ENCODE measurements around the gene SMG9.

SMG9 gene

DNA sequence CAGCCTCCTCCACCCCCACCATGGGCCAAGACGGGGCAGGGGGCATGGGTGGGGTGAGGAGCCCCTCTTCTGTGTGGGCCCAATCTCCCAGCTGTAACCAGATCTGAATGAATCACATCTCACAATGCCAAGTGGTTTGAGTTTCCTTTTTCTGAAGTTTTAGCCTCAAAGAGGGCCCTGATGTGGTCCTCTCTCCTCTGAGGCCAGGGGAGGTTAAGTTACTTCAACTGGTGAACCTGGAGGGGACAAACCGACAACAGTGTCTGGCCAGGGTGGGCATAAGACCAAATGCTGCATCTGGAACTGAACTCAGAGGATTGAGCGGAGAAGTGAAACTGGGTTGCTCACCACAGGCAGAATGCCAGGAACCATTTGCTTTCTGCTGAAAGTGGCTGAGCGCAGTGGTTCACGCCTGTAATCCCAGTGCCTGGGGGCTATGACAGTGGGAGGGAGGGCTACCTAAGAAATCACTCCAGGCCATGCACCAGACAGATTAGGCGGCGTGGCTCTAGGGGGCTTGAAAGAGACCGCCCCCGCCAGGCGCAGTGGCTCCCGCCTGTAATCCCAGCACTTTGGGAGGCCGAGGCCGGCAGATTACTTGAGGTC, 54.3 kb downstream of the SMG9 start:
- Histone ChIP-seq H3K27me3 (ENCODE audit: insufficient read depth, low read depth) (no peaks in the 10 kb centered on the region), H3K27ac (no peak overlapping the region), H3K4me1 (ENCODE audit: low read depth, poor library complexity, severe bottlenecking) (no peaks in the 10 kb centered on the region), H3K79me2 (ENCODE audit: insufficient read depth, low read depth) (no peaks in the 10 kb centered on the region), H3K4me3 (IDR thresholded peaks at IDR 0.05; ENCODE audit: insufficient read depth, low read depth, low read length) (no peak overlapping the region), H3K9ac (no peak overlapping the region), H3K36me3 (ENCODE audit: insufficient read depth) (no peaks in the 10 kb centered on the region), H3K4me2 (no peak overlapping the region), H4K20me1 (ENCODE audit: insufficient read depth) (no peaks in the 10 kb centered on the region), H2AFZ (ENCODE audit: low read depth) (no peak overlapping the region)
- TF ChIP-seq, protein P1, sequence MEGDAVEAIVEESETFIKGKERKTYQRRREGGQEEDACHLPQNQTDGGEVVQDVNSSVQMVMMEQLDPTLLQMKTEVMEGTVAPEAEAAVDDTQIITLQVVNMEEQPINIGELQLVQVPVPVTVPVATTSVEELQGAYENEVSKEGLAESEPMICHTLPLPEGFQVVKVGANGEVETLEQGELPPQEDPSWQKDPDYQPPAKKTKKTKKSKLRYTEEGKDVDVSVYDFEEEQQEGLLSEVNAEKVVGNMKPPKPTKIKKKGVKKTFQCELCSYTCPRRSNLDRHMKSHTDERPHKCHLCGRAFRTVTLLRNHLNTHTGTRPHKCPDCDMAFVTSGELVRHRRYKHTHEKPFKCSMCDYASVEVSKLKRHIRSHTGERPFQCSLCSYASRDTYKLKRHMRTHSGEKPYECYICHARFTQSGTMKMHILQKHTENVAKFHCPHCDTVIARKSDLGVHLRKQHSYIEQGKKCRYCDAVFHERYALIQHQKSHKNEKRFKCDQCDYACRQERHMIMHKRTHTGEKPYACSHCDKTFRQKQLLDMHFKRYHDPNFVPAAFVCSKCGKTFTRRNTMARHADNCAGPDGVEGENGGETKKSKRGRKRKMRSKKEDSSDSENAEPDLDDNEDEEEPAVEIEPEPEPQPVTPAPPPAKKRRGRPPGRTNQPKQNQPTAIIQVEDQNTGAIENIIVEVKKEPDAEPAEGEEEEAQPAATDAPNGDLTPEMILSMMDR (conservative IDR thresholded peaks at IDR 0.05; ENCODE audit: low read depth, low read length) = no peak

DNA sequence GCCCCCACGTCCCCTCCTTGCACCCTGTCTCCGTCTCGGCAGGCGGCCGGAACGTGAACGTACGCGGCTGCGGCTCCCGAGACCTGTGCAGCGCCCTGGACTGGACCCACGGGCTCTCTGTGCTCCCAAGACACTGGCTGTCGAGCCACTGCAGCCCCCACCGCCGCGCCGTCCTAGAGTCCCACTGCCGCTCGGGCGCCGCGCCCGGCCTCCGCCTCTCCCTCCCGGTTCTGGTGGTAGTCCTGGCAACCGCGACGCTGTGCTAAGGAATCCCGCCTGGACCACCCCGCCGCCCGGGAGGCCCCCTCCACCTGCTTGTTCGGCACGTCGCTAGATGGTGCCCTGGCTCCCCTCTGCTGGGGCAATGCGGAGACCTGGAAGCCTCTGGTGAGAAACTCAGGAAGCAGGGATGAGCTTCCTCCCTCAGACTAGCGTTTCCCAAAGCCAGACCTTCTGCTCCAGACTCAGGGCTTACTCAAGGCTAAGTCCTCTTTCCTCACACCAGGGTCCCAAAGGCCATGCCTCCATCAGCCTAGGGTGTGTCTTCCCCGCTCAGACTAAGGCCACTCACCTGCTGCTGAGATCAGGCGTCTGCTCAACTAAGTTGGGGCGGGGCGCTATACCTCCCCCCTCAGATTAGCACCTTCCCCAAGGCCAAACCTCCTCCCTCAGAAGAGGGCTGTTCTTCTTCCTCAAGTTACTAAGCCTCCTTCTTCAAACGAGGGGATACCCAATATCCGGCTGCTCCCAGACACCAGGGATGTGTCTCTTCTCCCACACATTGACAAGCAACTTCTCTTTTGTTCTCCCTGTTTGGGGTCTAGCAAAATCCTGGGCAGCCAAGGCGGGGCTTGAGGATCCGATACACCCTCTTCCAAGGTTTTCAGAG, 55.0 kb downstream of the SMG9 start:
- no peak overlapping the region for H3K9ac ChIP-seq
- H3K27ac ChIP-seq = no peak overlapping the region
- H2AFZ ChIP-seq (ENCODE audit: low read depth) = no peak overlapping the region
- TF ChIP-seq, protein P1 (conservative IDR thresholded peaks at IDR 0.05; ENCODE audit: low read depth, low read length) = no peak
- no peaks in the 10 kb centered on the region for H4K20me1 ChIP-seq (ENCODE audit: insufficient read depth)
- H3K4me2 ChIP-seq = no peak overlapping the region
- no peaks in the 10 kb centered on the region for H3K4me1 ChIP-seq (ENCODE audit: low read depth, poor library complexity, severe bottlenecking)
- H3K36me3 ChIP-seq (ENCODE audit: insufficient read depth) = no peaks in the 10 kb centered on the region
- H3K79me2 ChIP-seq (ENCODE audit: insufficient read depth, low read depth) = no peaks in the 10 kb centered on the region
- H3K27me3 ChIP-seq (ENCODE audit: insufficient read depth, low read depth) = no peaks in the 10 kb centered on the region
- no peak overlapping the region for H3K4me3 ChIP-seq (IDR thresholded peaks at IDR 0.05; ENCODE audit: insufficient read depth, low read depth, low read length)

DNA sequence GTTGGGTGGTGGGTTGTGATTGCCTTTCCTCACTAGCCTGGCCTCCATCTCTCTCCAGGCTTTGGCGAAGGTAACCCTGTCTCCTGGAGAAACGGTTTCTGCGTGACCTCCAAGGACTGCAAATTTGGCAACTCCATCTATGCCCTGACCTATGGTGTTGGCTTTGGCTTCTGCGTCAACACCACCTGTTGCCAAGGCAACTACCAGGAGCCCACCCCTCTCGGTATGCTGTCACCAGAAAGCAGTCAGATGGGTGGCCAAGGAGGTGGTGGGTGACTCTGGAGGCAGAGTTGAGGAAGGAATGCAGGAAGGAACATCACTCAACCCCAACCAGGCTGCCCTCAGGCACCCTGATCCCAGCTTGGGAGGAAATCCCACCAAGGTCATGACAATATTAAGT, 57.5 kb downstream of the SMG9 start:
- no peaks in the 10 kb centered on the region for H4K20me1 ChIP-seq (ENCODE audit: insufficient read depth)
- H3K4me3 ChIP-seq (IDR thresholded peaks at IDR 0.05; ENCODE audit: insufficient read depth, low read depth, low read length) = no peak overlapping the region
- H3K9ac ChIP-seq = no peak overlapping the region
- no peaks in the 10 kb centered on the region for H3K4me1 ChIP-seq (ENCODE audit: low read depth, poor library complexity, severe bottlenecking)
- H3K36me3 ChIP-seq (ENCODE audit: insufficient read depth) = no peaks in the 10 kb centered on the region
- H2AFZ ChIP-seq (ENCODE audit: low read depth) = no peak overlapping the region
- no peaks in the 10 kb centered on the region for H3K79me2 ChIP-seq (ENCODE audit: insufficient read depth, low read depth)
- H3K4me2 ChIP-seq = no peak overlapping the region
- no peak overlapping the region for H3K27ac ChIP-seq
- TF ChIP-seq, protein P1 (conservative IDR thresholded peaks at IDR 0.05; ENCODE audit: low read depth, low read length) = no peak
- no peaks in the 10 kb centered on the region for H3K27me3 ChIP-seq (ENCODE audit: insufficient read depth, low read depth)

DNA sequence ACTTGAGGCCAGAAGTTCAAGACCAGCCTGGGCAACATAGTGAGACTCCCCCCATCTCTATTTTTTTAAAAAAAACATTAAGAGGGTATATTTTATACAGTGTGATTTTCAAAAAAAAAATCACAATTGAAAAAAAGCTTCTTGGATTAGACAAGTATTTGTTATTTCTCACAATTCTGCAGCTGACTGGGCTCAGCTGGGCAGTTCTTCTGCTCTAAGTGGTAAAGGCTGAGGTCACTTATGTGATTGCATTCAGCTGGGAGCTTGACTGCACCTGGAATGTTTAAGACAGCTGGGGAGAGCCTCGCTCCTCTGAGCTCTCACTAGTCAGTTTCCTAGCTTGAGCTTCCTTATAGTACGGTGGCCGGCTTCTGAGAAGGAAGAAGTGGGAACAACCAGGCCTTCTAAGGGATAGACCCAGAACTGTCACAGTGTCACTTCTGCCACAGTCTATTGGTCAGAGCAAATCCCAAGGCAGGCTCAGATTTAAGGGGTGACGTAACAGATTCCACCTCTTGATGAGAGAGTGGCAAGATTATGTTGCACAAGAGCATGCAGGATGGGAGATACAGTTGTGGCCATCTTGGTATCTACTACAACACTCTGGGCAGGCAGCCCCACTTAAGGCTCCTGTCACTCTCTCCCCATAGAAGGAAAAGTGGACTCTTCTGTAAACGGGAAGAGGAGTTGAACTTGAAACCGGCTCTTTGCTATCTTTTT, 58.6 kb downstream of the SMG9 start:
- Histone ChIP-seq H3K4me2 (no peak overlapping the region), H3K79me2 (ENCODE audit: insufficient read depth, low read depth) (no peaks in the 10 kb centered on the region), H3K36me3 (ENCODE audit: insufficient read depth) (no peaks in the 10 kb centered on the region), H2AFZ (ENCODE audit: low read depth) (no peak overlapping the region), H3K4me3 (IDR thresholded peaks at IDR 0.05; ENCODE audit: insufficient read depth, low read depth, low read length) (no peak overlapping the region), H4K20me1 (ENCODE audit: insufficient read depth) (no peaks in the 10 kb centered on the region), H3K27me3 (ENCODE audit: insufficient read depth, low read depth) (no peaks in the 10 kb centered on the region), H3K4me1 (ENCODE audit: low read depth, poor library complexity, severe bottlenecking) (no peaks in the 10 kb centered on the region), H3K9ac (no peak overlapping the region), H3K27ac (no peak overlapping the region)
- TF ChIP-seq, protein P1 (conservative IDR thresholded peaks at IDR 0.05; ENCODE audit: low read depth, low read length) = no peak
